H1 (cell line): ENCODE measurements around the gene DUSP1. TPM values are rescaled to one million over a fixed set of nuclear protein-coding genes. Genes with fewer than 3 reads are reported as not detected.

Source experiments
- CBX5 ChIP-seq: fragments of 300-800, 300-1000 bp; sonication (generic); IDR thresholded peaks from 2 replicates; pipeline ENCODE4 v1.7.1; 2016; ENCODE audit warnings: antibody characterized with exemption, low read length, low read depth
- SIRT6 ChIP-seq: IDR thresholded peaks from one replicate; pipeline ENCODE4 v1.7.1; 2012; ENCODE audit warnings: low read length, inconsistent platforms
- polyA plus RNA-seq, 7 experiments: library from polyadenylated mRNA; depleted of rRNA in 3 of 7; stranded (reverse) in 5 of 7; unstranded in 2 of 7; fragments of >200 nt in 5 of 7; fragments of 200-250 nt in 2 of 7; gene quantifications; 1 replicate in 5 of 7; 2 replicates in 1 of 7; 4 replicates in 1 of 7; pipeline versions ENCODE4 v1.2.1 to v1.2.3, GENCODE V29; 2011 to 2013; ENCODE audit warnings: missing spikeins in 2 of 7, mixed read lengths in 2 of 7
- total RNA-seq: library from RNA; stranded (reverse); fragmentation: NEBNext Ultra II Directional; extraction: Animal tissue kit (Norgen Biotek cat#: 25700); gene quantifications from 2 replicates; pipeline ENCODE4 v1.2.1, GENCODE V29; 2021

DUSP1 gene
- total and polyA plus RNA-seq, 2 of the 8 experiments (the other 6 are each of a cell fraction or from before 2014, with no cell fraction given), result 6.5 to 11.7 TPM

GRCh38 chr5:172730222-172730621 lies 40.8 kb downstream of the DUSP1 start (continued):
- TF ChIP-seq CBX5 (no peak), SIRT6 (no peak)
